ENCODE measurements around the gene MST1R.
"Not testable (repeated sequence)": the region's sequence is repeated elsewhere in the genome, so short reads cannot be mapped to it uniquely, and the experiment has no call there.

MST1R gene

DNA sequence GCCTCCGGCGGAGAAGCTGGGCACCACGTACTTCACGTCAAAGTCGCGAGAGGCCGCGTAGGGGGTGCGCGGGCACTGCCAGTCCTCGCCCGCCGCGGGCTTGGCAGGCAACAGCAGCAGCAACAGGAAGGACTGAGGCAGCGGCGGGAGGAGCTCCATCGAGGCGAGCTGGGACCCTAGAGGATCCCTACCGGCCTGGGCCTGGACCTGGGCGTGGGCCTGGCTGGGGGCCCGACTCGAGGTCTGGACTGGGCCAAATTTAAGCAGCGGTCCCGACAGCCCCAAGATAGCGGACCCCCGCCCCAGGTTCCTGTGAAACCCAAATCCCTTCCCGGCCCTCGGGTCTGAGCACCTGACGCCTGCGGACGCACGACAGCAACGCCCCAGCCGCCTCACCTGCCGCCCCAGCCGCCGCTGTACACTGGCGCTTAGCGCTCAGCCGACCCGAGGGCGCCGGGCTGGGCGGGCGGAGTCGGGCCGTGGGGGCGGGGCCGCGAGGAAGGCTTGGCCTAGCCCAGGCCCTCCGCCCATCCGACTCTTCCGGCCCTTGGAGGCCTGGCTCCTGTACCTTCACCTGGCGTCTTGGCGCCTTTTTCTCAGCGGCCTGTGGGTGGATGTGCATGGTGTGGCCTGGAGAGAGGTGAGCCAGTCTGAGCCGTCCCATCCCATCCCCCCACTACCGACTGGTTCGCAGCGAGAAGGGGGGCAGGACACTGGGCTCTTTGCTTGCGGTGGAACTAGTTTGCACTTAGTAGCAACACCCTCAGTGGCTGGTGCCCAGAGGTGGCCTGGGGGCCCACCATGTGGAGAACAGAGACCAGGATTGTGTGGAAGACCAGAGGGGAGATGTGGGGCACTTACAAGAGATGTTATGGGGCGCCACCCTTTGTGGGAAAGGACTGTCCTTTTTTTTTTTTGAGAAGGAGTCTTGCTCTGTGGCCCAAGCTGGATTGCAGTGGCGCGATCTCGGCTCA lies at the start of gene MST1R:
Gene MST1R (minus strand): TSS at position 423 of the 974 bp plus-strand sequence. CDS start 264 bp downstream, at position 159.
- DNase-seq (ENCODE audit: low spot score): peak; percentile 76

GRCh38 chr3:49952924-49953323 lies 49.3 kb upstream of the MST1R start:
- no peak for DNase-seq (ENCODE audit: low spot score)

DNA sequence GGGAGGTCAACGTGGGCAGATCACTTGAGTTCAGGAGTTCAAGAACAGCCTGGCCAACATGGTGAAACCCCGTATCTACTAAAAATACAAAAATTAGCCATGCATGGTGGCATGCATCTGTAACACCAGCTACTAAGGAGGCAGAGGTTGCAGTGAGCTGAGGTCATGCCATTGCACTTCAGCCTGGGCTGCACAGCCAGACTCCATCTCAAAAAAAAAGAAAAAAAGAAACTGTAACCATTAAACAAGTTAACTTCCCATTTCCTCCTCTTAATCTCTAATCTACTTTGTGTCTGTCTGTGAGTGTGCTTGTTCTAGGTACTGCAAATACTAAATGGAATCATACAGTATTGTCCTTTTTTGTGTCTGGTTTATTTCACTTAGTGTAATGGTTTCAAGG lies 39.0 kb upstream of the MST1R start:
- DNase-seq (ENCODE audit: low spot score): no peak

DNA sequence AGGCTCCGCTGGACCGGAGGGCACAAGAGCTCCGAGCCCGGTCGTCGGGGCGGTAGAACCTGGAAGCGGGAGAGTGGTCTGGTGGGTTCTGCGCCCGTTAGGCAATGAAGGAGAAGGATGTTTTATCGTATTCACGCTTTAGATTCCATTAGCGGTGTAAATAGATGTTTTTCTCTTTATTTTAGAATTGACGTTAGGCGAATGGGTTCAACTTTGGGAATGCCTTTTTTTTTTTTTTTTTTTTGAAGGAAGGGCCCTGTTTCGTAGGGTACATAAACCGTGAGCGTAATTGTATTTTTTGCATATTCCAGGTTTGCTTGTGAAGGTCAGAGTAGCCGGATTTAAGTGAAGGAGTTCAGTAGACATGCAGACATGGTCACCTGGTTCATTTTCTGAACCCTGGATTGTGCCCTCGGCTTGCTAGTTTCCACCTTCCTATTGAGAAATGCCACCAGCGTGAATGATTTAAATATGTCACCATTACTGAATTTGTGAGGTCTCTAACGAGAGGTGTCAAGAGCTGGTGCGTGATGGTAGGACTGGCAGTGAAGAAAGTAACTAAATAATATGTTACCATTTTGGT lies 37.1 kb upstream of the MST1R start:
- no peak for DNase-seq (ENCODE audit: low spot score)

- DNase-seq (ENCODE audit: low spot score): peak; percentile 95
Observed at GRCh38 chr3:49939858-49940666, 36.4 kb upstream of the MST1R start, which contains the start of gene RBM6. TSS of gene RBM6 (plus strand) at chr3:49940150. CDS start at chr3:49962642, 22,492 bp downstream.

DNA sequence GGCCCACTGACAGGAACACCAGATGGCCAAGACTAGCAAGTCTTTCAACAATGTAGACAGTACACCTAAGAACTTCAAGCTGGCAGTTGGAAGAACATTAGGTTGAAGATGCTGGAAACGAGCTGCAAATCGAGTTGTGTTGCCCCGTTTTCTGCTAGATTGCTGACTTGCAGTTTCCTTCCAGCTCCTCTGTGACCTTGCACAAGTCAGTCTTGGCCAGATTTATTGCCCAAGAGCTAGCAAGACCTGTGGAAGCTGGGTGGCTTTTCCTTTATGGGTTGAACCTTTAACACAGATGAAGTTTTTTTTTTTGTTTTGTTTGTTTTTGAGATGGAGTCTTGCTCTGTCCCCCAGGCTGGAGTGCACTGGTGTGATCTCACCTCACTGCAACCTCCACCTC lies 33.4 kb upstream of the MST1R start:
- no peak for DNase-seq (ENCODE audit: low spot score)

- not testable (repeated sequence) for DNase-seq (ENCODE audit: low spot score)
Observed at GRCh38 chr3:49932281-49932680, 28.6 kb upstream of the MST1R start.

- DNase-seq (ENCODE audit: low spot score): no peak
Observed at GRCh38 chr3:49930922-49931321, 27.2 kb upstream of the MST1R start.

- no peak for DNase-seq (ENCODE audit: low spot score)
Observed at GRCh38 chr3:49930168-49930690, 26.6 kb upstream of the MST1R start.

DNA sequence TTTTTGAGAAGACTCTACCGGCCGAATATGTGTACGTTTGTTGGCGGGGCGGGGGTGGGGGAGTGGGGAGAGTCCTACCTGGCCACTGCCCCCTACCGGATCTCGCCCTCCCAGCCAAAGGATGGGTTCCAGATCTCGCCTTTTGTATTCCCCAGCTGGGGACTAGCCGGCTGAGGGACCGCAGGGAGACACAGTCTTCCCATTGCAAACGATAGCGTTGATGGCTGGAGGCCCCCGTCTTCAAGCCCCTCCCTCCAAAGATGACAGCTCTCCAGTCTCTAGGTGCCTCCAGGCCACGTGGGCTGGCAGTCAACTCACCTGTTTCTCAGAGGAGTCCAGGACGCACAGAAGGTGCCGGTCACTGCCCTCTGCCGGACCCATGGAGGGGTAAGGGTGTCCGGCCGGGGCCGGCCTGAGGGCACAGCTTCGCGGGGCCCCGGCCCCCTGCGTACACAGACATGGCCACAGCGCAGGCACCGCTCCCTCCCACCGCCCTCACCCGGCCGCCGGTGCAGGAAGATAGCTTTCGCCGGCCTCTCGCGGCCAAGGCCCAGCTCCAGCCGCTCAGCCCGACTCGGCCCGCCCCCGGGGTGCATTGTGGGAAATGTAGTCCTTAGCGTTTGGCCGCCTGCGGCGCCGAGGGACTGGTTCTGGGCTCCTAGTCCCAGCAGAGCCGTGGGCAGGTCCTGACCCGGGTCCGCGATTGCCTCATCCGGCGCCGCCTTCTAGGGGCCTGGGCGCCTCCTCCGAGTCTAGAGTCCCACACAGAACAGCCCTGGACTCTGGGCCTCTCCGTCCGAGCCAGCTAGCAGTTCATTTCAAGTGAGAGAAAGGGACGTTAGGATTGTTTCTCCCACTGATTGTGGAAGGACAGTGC lies 25.9 kb upstream of the MST1R start, which contains the start of gene MON1A:
Gene MON1A (minus strand): TSS at position 521 of the 877 bp plus-strand sequence. CDS start 16,465 bp downstream, outside the sequence.
- peak; percentile 90 for DNase-seq (ENCODE audit: low spot score)

DNA sequence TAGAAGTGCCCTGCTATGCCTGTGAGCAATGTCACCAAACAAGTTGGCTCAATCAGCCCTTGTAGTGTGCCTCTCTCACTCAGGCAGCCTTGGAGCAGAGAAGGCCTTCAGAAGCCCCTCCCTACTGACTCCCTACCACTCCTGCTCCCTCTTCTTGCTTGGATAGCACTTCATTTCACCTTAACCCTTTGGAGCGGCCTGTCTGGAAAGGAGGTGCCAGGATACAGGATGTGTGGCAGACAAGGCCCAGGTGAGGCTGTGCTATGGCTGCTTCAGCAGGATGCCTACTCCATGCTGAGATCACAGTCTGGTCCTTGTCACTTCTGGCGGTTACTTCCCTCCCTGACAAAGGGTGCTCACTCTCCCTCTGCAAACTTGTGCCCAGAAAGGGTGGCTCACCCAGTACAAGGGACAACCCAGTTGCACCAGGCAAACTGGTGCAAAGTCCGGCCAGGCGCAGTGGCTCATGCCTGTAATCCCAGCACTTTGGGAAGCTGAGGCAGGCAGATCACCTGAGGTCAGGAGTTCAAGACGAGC lies 24.9 kb upstream of the MST1R start:
- no peak for DNase-seq (ENCODE audit: low spot score)

DNA sequence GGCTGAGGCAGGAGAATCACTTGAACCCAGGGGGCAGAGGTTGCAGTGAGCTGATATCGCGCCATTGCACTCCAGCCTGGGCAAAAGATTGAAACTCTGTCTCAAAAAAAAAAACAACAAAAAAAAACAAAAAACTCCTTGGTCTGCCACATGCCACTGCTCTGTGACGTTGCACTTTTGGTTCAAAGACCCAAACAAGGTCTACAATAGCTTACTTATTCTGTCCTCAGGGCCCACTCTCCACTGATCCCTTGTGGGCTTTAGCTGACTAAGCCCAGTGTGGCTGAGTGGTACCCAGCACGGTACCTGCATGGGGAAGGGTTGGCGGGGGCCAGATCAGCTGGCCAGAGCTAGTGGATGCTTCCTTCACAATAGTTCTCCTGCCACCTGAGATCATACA lies 24.1 kb upstream of the MST1R start:
- no peak for DNase-seq (ENCODE audit: low spot score)

DNA sequence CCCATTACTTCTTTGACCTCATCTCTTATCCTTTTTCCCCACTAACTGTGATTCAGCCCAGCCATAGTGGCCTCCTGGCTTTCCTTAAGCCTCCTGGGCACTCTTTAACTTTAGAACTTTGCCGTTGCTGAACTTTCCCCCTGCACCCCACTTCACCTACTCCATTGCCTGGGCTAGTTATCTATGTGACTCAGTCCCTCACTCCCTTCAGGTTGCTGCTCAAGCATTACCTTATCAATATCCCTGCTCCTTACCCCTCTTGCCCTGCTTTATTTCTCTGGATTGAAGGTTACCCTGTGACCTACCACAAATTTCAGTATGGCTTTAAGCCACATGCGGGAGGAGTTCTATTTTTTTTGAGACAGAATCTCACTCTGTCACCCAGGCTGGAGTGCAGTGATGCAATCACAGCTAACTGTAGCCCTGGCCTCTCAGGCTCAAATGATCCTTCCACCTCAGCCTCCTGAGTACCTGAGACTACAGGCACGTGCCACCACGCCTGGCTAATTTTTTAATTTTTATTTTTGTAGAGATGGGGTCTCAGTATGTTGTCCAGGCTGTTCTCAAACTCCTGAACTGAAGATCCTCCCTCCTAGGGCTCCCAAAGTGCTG lies 22.6 kb upstream of the MST1R start:
- DNase-seq (ENCODE audit: low spot score): no peak

GRCh38 chr3:49925485-49925884 lies 21.8 kb upstream of the MST1R start:
- DNase-seq (ENCODE audit: low spot score): no peak

- DNase-seq (ENCODE audit: low spot score): no peak
Observed at GRCh38 chr3:49924683-49925082, 21.0 kb upstream of the MST1R start.

DNA sequence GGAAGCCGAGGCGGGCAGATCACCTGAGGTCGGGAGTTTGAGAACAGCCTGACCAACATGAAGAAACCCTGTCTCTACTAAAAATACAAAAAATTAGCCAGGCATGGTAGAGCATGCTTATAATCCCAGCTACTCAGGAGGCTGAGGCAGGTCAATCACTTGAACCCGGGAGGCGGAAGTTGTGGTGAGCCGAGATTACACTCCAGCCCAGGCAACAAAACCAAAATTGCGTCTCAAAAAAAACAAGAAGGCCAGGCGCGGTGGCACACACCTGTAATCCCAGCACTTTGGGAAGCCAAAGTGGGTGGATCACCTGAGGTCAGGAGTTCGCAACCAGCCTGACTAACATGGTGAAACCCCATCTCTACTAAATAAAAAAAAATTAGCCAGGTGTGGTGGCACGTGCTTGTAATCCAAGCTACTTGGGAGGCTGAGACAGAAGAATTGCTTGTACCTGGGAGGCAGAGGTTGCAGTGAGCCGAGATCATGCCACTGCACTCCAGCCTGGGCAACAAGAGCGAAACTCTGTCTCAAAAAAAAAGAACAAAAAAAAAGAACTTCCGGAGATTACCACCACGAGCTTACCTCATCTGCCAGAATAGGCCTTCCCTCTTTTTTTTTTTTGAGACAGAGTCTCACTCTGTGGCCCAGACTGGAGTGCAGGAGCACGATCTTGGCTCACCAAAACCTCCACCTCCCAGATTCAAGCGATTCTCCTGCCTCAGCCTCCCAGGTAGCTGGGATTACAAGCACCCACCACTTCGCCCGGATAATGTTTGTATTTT lies 14.3 kb upstream of the MST1R start:
- DNase-seq (ENCODE audit: low spot score): not testable (repeated sequence)

DNA sequence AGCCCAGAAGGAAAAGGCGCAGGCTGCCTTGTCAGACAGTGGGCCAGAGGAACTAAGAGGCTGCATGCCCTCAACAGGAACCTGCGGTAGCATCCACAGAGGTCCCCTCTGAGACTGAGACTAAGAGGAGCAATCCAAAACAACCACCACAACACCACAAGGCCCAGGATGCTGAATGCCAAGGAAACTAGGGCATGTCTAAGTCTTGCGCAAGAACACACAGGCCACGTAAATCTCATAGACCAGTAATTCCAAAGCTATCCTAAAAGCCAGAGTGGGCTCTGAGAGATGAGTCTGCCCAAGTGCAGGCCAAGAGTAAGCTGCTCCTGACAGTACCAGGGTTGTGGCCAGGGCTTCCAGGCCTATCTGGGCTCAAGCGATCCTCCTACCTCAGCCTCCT lies 13.0 kb upstream of the MST1R start:
- no peak for DNase-seq (ENCODE audit: low spot score)

DNA sequence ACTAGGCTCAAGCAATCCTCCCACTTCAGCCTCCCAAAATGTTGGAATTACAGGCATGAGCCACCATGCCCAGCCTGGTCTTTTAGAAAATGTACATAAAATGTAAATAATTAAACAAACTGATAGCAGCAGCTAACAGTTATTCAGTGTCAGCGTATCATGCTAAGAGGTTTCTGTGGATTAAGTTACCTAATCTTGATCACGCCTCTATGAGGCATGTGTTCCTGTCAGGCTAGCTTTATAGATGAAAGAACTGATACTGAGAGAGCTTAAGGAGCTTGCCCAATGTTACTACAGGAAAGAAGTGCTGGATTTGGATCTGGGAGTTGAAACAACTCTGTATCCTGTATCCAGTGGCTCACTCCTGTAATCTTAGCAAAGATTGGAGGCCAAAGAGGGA lies 11.2 kb upstream of the MST1R start:
- no peak for DNase-seq (ENCODE audit: low spot score)

DNA sequence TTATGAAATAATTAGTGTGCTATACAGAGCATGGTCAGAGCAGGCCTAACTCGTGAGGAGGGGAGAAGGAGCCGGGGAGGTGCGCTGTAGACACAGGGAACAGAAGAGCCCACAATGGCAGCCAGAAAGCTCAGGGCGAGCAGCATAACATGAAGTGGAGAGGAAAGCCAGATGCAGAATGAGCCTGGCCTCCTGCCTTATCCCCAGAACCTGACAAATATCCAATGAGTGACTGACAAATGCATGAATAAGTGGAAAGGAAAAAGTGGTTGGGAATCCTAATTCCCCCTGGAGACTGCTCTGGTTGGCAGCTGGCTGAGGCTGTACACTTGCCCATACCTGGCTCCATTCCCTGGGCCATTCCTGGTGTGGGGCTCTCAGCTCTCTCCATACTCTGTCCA lies 9.2 kb upstream of the MST1R start:
- DNase-seq (ENCODE audit: low spot score): no peak
